Endometrial microvascular endothelial cells (primary cell): ENCODE measurements around the gene RBM12. TPM values are rescaled to one million over a fixed set of nuclear protein-coding genes. Genes with fewer than 3 reads are reported as not detected.

Experiments used
- in situ Hi-C: cut with HindIII; loops from 2 replicates; pipeline ENCODE4 v1.10.0; 2017; ENCODE audit warnings: low sequenced_read_pairs, low pct_unique_long_range_greater_than_20kb; ENCODE audit errors: inconsistent ontology term
- total RNA-seq: library from RNA; depleted of rRNA; stranded (reverse); fragments of >200 nt; gene quantifications from one replicate; pipeline ENCODE4 v1.2.3, GENCODE V29; 2015; ENCODE audit errors: inconsistent ontology term

The RBM12 gene
- total RNA-seq, 1 donor from 2014 or later, result 38.9 TPM

- in situ Hi-C loops, result no loop called here
These were observed 58.6 kb downstream of the RBM12 start for GRCh38 chr20:35606127-35606526.

GRCh38 chr20:35604449-35604747 lies 60.3 kb downstream of the RBM12 start:
- in situ Hi-C loops, result no loop called here

- in situ Hi-C loops, result no loop called here
These were observed 60.8 kb downstream of the RBM12 start for GRCh38 chr20:35603695-35604448.

- in situ Hi-C loops, result no loop called here
These were observed 61.7 kb downstream of the RBM12 start for GRCh38 chr20:35602851-35603495.

GRCh38 chr20:35601990-35602389 lies 62.7 kb downstream of the RBM12 start:
- in situ Hi-C loops, result no loop called here

- in situ Hi-C loops, result no loop called here
These were observed 63.4 kb downstream of the RBM12 start for GRCh38 chr20:35600993-35601973.

GRCh38 chr20:35600176-35600992 lies 64.3 kb downstream of the RBM12 start:
- in situ Hi-C loops, result no loop called here

- in situ Hi-C loops, result no loop called here
These were observed 65.0 kb downstream of the RBM12 start for GRCh38 chr20:35599776-35600120.

Other genes with a start within 250 kb of the RBM12 start
- gene GDF5, start 226.7 kb downstream of the RBM12 start, total RNA-seq, result 0.19 TPM
- gene CEP250, start 209.3 kb downstream of the RBM12 start, total RNA-seq, result 29.5 TPM
- gene C20orf173, start 135.2 kb downstream of the RBM12 start, total RNA-seq, result not detected
- 294 TPM for gene ERGIC3, start 122.8 kb downstream of the RBM12 start, total RNA-seq
- gene SPAG4, start 49.1 kb downstream of the RBM12 start, total RNA-seq, result 1.0 TPM
- gene CPNE1, start within 50 bp of the RBM12 start, total RNA-seq, result 157 TPM
- 25.6 TPM for gene NFS1, start 34.5 kb upstream of the RBM12 start, total RNA-seq
- 520 TPM for gene ROMO1, start 34.5 kb upstream of the RBM12 start, total RNA-seq
- 144 TPM for gene RBM39, start 77.4 kb upstream of the RBM12 start, total RNA-seq
- gene PHF20, start 107.1 kb upstream of the RBM12 start, total RNA-seq, result 29.5 TPM